Heart right ventricle (tissue), 16 donors: ENCODE data around the gene TFEB. TPM values are rescaled to one million over a fixed set of nuclear protein-coding genes. Genes with fewer than 3 reads are reported as not detected.
A peak's percentile ranks its signal among the peaks of the same experiment; 100 is the strongest.

Experiments
- ATAC-seq, 8 donors: fragments of 200-7000 bp; cut with Tn5 transposase; one replicate each; pipeline ENCODE4 v1.9.1; 2020; ENCODE audit warnings: mild to moderate bottlenecking in 8 of 8, moderate library complexity in 8 of 8, moderate number of reproducible peaks in 1 of 8
- DNase-seq, 2 donors: peaks; one replicate each; pipeline ENCODE4 v3.0.0-alpha.2; 2020
- H3K27ac ChIP-seq, 10 donors: fragments of 200-600 bp; sonication (generic) in 2 of 10; one replicate each; pipeline versions ENCODE4 v1.5.0 to v1.8.0; 2020 to 2022; ENCODE audit warnings: mild to moderate bottlenecking in 3 of 10
- H3K27me3 ChIP-seq, 7 donors: fragments of 200-600 bp; one replicate each; pipeline ENCODE4 v1.8.0; 2021 to 2022; ENCODE audit warnings: mild to moderate bottlenecking in 2 of 7
- H3K36me3 ChIP-seq, 9 donors: fragments of 200-600 bp; sonication (generic) in 1 of 9; one replicate each; pipeline versions ENCODE4 v1.5.0 to v1.8.0; 2020 to 2022; ENCODE audit warnings: mild to moderate bottlenecking in 2 of 9
- H3K4me1 ChIP-seq, 9 donors: fragments of 200-600 bp; sonication (generic) in 1 of 9; one replicate each; pipeline versions ENCODE4 v1.5.0 to v1.8.0; 2020 to 2022; ENCODE audit warnings: mild to moderate bottlenecking in 4 of 9
- H3K4me3 ChIP-seq, 10 donors: fragments of 200-600 bp; sonication (generic) in 2 of 10; one replicate each; pipeline versions ENCODE4 v1.5.0 to v1.8.0; 2020 to 2022; ENCODE audit warnings: mild to moderate bottlenecking in 7 of 10, moderate library complexity in 2 of 10
- H3K9me3 ChIP-seq, 11 donors: fragments of 200-600 bp in 10 of 11; sonication (generic) in 2 of 11; one replicate each; pipeline versions ENCODE4 v1.5.0 to v1.8.0; 2013 to 2022; ENCODE audit warnings: mild to moderate bottlenecking in 2 of 11, control low read depth in 1 of 11, moderate library complexity in 1 of 11
- WGBS, 2 donors: extraction: QIAGEN DNeasy Blood & Tissue Kit; methylation state at CpG; one replicate each; pipeline ENCODE4 v1.1.7; 2013; ENCODE audit warnings: inconsistent platforms in 1 of 2; 5-methylcytosine and 5-hydroxymethylcytosine counted together
- intact Hi-C, 10 donors: fragments of 100-400 bp; cut with DNase I; formaldehyde crosslinking; loops; one replicate each; pipeline versions ENCODE4 v1.11.1 to v1.14.2; 2022
- long read RNA-seq, 3 donors: library from polyadenylated mRNA; unstranded; transcript quantifications; one replicate each; pipeline ENCODE4 v2.0.0, GENCODE V29; 2020 to 2021
- polyA plus RNA-seq, 2 donors: library from polyadenylated mRNA; stranded (reverse); fragments of 200-250 nt; gene quantifications; one replicate each; pipeline ENCODE4 v1.2.3, GENCODE V29; 2013
- total RNA-seq, 10 donors: library from RNA; stranded (reverse); fragmentation: NEBNext Ultra II Directional in 3 of 10; extraction: Animal tissue kit (Norgen Biotek cat#: 25700) in 3 of 10; gene quantifications; one replicate each; pipeline versions ENCODE4 v1.2.1 to v1.2.4, GENCODE V29; 2021 to 2023
- TF ChIP-seq, protein P1 (sequence below), 9 donors: fragments of 200-600 bp; sonication (generic) in 2 of 9; IDR thresholded peaks; one replicate each; pipeline versions ENCODE4 v1.5.0 to v1.8.0; 2021 to 2022; ENCODE audit warnings: antibody characterized with exemption in 9 of 9, mild to moderate bottlenecking in 5 of 9, moderate library complexity in 1 of 9
- donor health status: Arrhythmogenic right ventricular cardiomyopathy.
- donor health status: ischemic (EF 13 %, LVEDD 7.1; RV severe dilation, severe dysfunction).
- donor health status: healthy with polysubstance abuse.
- donor health status: DM: no; HTN: yes; CAD: no.
- donor health status: DM: no; HTN: no; CAD: no.
- donor health status: ischemic (EF 25% LVEDD 6.9; RV normal size, moderate dysfunction).
- donor health status: ischemic (EF 25% LVEDD 5.7; RV mildly dilated, moderate dysfunction).
- donor health status: healthy.
- donor health status: DM: yes; HTN: yes; CAD: no.
- donor health status: Ischemic cardiomyopathy.
- donor health status: ischemic (EF 35%, LVEDD 5.7; RV mildly dilated, moderate dysfunction).
- donor health status: nonischemic (EF 11% LVEDD 7.7; RV severe dilation, severe dysfunction).
- donor health status: DM: yes; HTN: yes; CAD: no.
- donor health status: PGD.
- donor health status: ischemic (EF 29% LVEDD 5.4; RV normal size, mild dysfunction).
- donor health status: nonischemic (EF 23%, LVEDD 6.1; RV moderate dilation, normal function).

The TFEB gene
- total RNA-seq (10 to 100 TPM; 29.2 to 47.0 (median 39.6) TPM), polyA plus RNA-seq (10 to 100 TPM; 36.9 to 52.3 TPM)
- long read RNA-seq, donor 1, transcript TFEB-204 (9 exons, 2,331 nt) = major isoform, 40 of 66 reads
- long read RNA-seq, donor 1, partial matches to known transcripts = 9 of 66 reads
- long read RNA-seq, donor 1, other reads (novel, unspliced or antisense) = 11 of 66 reads
- long read RNA-seq, donor 2, transcript TFEB-204 (9 exons, 2,331 nt) = major isoform, 40 of 77 reads
- long read RNA-seq, donor 2, partial matches to known transcripts = 6 of 77 reads
- long read RNA-seq, donor 2, other reads (novel, unspliced or antisense) = 28 of 77 reads
- long read RNA-seq, donor 3, transcript TFEB-204 (9 exons, 2,331 nt) = major isoform, 6 of 19 reads
- long read RNA-seq, donor 3, partial matches to known transcripts = 6 of 19 reads
- long read RNA-seq, donor 3, other reads (novel, unspliced or antisense) = 3 of 19 reads

DNA sequence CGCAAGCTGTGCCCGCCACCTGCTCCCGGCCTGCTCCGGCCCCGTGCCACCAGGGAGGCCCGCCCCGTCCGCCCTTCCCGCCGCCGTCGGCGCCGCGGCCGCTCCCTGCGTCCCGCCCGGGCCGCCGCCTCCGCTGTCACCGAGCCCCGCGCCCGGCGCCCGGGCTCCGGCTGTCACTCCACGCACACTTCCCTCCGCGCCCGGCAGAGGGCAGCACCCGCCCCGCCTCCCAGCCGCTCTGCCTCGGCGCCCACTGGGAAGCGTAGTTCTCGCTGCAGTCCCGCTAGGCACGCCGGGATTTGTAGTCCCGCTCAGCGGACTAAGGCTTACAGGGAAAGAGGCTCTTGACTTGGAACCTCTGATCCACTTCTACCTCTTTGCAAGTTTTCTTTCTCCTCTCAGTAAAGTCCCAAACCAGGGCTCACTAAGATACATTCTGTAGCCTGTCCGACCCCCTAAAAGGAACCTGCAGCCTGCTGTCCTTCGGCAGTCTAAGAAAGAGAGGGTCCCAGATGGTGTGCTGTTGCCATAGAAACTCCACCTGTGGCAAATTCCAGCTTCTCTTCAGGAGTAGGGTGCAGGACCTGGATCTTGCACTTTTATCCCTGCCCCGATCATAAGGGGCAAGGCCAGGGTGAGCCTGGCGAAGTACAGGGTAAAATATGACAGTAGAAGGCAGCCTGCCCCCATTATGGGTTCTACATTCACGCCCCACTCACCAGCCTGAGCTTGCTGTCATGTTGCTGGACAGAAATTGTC, at the start of gene TFEB:
Gene TFEB, minus strand, starts transcription at position 182 of the 759 bp plus-strand sequence. CDS start 44,395 bp downstream, outside the sequence.
- H3K36me3 ChIP-seq = no peaks in the 10 kb centered on the region
- peaks cover 11 to 41% (median 37%) of the 10 kb centered on the region in 9 donors for H3K4me1 ChIP-seq
- H3K4me3 ChIP-seq = peak within 1 kb of the TSS; percentile 75 to 99 (median 92)
- H3K27me3 ChIP-seq = no peaks in the 10 kb centered on the region
- peak; percentile 54 to 81 (median 72) for ATAC-seq
- peak; percentile 95 for DNase-seq
- TF ChIP-seq, protein P1, sequence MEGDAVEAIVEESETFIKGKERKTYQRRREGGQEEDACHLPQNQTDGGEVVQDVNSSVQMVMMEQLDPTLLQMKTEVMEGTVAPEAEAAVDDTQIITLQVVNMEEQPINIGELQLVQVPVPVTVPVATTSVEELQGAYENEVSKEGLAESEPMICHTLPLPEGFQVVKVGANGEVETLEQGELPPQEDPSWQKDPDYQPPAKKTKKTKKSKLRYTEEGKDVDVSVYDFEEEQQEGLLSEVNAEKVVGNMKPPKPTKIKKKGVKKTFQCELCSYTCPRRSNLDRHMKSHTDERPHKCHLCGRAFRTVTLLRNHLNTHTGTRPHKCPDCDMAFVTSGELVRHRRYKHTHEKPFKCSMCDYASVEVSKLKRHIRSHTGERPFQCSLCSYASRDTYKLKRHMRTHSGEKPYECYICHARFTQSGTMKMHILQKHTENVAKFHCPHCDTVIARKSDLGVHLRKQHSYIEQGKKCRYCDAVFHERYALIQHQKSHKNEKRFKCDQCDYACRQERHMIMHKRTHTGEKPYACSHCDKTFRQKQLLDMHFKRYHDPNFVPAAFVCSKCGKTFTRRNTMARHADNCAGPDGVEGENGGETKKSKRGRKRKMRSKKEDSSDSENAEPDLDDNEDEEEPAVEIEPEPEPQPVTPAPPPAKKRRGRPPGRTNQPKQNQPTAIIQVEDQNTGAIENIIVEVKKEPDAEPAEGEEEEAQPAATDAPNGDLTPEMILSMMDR (IDR thresholded peaks at IDR 0.05) = peak; percentile 85 to 100 (median 88)
- H3K27ac ChIP-seq = peak within 1 kb of the TSS; percentile 97 to 100 (median 100)
- no peaks in the 10 kb centered on the region for H3K9me3 ChIP-seq
- intact Hi-C loops = loop anchor here in 5 of 10 donors (1.0 to 5.0 kb wide), 5 partner anchors 29 to 53 kb away; partner anchors contain the start of genes FRS3 (in 3 of the 5) and PRICKLE4 (in 1 of the 5)
- WGBS, 2 donors = 7 to 8% methylated on average over 46 to 50 of the region's 50 CpGs

DNA sequence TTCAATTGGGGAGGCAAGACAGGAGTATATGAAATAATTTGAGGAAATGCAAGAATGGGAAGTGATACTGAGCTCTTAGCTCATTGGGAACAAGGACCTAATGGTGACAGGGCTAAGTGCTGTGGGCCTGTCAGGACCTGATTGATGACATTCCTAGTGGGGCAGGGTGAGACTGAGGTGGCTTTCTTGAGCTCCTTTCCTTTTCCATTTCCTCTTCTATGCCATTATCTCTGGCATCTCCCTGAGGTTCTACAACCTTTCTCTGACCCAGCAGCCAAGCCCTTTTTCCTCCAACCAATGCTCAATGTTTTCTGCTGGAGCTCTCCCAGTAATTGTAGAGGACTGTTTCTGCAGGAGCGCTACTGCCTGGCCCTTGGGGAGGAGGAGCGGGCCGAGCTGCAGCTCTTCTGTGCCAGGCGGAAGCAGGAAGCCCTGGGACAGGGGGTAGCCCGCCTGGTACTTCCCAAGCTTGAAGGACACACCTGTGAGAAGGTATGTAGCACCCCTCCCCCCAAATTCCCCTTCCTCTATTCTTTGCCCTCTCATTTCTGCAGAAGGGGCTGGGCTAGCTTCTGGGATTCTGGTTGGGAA, 49.3 kb upstream of the TFEB start:
- no peak for DNase-seq
- no peak for ATAC-seq
- Histone ChIP-seq H3K36me3 (peaks cover 0 to 33% (median 7%) of the 10 kb centered on the region in 9 donors), H3K9me3 (no peaks in the 10 kb centered on the region), H3K27me3 (no peaks in the 10 kb centered on the region), H3K27ac (peak overlapping the region in 2 of 10 donors; percentile 37 to 97), H3K4me3 (no peak overlapping the region), H3K4me1 (peaks cover 17 to 72% (median 52%) of the 10 kb centered on the region in 9 donors)
- TF ChIP-seq, protein P1 (IDR thresholded peaks at IDR 0.05) = no peak
- WGBS, 2 donors = 64 to 77% methylated on average over 5 of the region's 5 CpGs
- intact Hi-C loops = loop anchor here in 8 of 10 donors (5.0 to 10.0 kb wide), 10 partner anchors 47 to 430 kb away; partner anchors contain the start of genes BYSL (in 3 of the 8), MED20 (in 3 of the 8), CCND3 (in 2 of the 8) and MRPS10 (in 2 of the 8)

DNA sequence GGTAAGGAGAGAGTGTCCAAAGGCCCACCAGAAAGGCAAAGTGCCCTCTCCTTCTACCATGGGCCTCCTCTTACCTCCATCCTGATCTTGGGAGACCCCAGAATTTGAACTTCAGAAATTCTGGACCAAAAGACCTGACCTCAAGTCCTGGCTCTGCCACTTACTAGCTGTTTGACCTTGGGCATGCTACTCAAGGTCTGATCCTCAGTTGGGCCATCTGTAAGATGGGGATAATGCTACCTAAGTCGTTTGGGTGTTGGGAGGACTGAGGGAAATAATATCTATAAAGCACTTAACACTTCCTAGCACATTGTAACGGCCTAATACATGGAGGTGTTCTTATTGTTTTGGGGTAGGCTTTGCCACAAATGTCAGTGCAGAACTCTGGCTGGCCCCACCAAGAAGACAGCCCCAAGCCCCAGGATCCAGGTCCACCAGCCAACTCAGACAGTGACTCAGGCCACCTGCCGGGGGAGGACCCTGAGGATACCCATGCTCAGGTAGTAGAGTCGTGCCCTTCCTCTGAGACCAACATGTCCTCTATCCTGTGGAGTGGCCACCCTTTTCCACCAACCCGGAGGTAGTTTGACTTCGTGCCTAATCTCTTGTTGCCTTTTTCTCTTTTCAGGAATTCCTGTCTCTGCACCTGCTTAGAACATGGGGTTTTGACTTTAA, 47.8 kb upstream of the TFEB start:
- 75 to 79% methylated on average over 6 of the region's 6 CpGs for WGBS, 2 donors
- Histone ChIP-seq H3K36me3 (peaks cover 0 to 22% (median 0%) of the 10 kb centered on the region in 9 donors), H3K4me3 (no peak overlapping the region), H3K27ac (peak overlapping the region in 1 of 10 donors; percentile 94), H3K4me1 (peaks cover 22 to 70% (median 51%) of the 10 kb centered on the region in 9 donors), H3K27me3 (no peaks in the 10 kb centered on the region), H3K9me3 (no peaks in the 10 kb centered on the region)
- intact Hi-C loops = loop anchor here in 8 of 10 donors (5.0 to 10.0 kb wide), 8 partner anchors 46 to 432 kb away; partner anchors contain the start of genes MRPS10 (in 2 of the 8), USP49 (in 2 of the 8) and TFEB (in 1 of the 8)
- ATAC-seq (no peak), DNase-seq (no peak)
- TF ChIP-seq, protein P1 (IDR thresholded peaks at IDR 0.05) = no peak
